Measurements from ENCODE around the gene GJB1.
"Not testable (repeated sequence)": the region's sequence is repeated elsewhere in the genome, so short reads cannot be mapped to it uniquely, and the experiment has no call there.

GJB1 gene

DNA sequence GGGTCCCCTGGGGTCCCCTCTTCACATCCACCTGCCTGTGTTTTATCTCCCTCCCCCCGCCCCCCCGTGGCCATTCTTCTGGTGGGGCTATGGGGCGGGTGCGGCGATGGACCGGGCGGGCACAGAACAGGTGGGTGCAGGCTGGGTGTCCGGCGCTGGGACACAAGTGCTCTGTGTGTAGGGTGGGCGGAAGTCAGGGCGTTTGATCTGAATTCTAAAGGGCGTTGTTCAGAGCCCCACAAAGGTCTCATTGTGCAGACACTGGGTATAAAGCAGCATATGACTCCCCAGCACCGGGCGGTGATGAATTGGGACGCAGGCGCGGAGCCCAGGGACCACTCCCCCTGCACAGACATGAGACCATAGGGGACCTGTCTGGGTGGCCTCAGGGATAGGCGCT is at the start of gene GJB1:
GJB1 (plus strand) TSS at position 296 of the 400 bp plus-strand sequence. CDS start 484 bp downstream, outside the sequence.
- no peak for DNase-seq (ENCODE audit: low read depth)
- no peak within 1 kb of the TSS for H3K4me3 ChIP-seq (ENCODE audit: low read depth, low read length)
- no peak for TF ChIP-seq CTCF (IDR thresholded peaks at IDR 0.05; ENCODE audit: control insufficient read depth, extremely low read depth, insufficient read depth)

DNA sequence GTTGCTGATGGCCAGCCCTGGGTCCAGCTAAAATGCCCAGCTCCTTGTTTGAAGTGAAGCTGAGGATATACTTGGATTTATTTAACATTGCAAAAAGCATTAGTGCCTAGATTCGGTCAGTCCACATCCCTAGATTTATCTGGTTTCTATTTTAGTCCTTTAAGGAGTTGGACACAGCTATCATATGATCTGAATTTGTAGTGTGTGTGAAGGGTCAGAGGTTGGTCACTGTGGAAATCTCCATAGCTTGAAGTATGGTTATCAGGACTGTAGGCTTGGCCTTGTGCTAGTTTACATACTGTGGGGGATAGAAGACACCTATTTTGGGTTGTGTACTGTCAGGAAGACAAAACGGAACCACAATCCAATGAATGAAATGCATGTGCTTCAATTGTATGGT is 49.6 kb upstream of the GJB1 start:
- no peak overlapping the region for H3K4me3 ChIP-seq (ENCODE audit: low read depth, low read length)
- DNase-seq (ENCODE audit: low read depth): no peak
- no peak for TF ChIP-seq CTCF (IDR thresholded peaks at IDR 0.05; ENCODE audit: control insufficient read depth, extremely low read depth, insufficient read depth)

DNA sequence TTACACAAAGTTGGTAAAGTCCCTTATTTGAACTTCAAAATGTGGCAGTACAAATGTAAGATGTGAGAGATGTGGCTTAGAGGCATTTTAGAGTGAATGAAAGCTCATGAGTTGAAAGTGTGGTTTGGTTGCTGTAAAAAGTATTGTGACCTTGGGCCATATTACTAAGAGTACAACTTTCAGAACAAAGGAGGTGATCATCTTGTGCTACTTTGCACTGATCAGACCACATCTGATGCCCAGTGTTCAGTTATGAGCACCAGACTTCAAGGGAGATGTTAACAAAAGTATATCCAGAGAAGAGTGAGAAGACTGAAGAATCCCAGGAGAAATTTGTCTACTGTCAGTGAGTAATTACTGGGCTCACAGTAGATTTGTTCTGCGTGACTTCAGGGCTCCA is 48.2 kb upstream of the GJB1 start:
- no peak overlapping the region for H3K4me3 ChIP-seq (ENCODE audit: low read depth, low read length)
- DNase-seq (ENCODE audit: low read depth): no peak
- TF ChIP-seq CTCF (IDR thresholded peaks at IDR 0.05; ENCODE audit: control insufficient read depth, extremely low read depth, insufficient read depth): no peak

- no peak for DNase-seq (ENCODE audit: low read depth)
- H3K4me3 ChIP-seq (ENCODE audit: low read depth, low read length): no peak overlapping the region
- no peak for TF ChIP-seq CTCF (IDR thresholded peaks at IDR 0.05; ENCODE audit: control insufficient read depth, extremely low read depth, insufficient read depth)
Observed at GRCh38 chrX:71175531-71175930, 47.5 kb upstream of the GJB1 start.

DNA sequence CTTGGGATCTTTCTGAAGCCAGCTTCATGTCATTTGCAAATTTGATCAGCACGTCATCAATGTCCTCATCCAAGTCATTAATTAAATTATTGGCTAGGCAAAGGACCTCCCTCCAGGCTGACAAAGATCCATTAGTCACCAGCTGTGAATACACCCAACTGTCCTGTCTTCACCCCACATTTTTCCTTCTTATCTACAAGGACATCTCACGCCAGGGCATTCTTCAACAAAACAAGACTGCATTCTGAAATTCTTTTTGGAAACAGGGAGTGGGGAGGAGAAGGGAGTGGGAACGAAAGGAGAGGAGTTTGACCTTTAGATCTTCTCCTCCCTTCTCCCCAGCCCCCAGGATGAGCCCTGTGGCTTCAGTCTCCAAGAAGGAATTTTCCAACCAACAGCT is 45.7 kb upstream of the GJB1 start:
- no peak for DNase-seq (ENCODE audit: low read depth)
- no peak for TF ChIP-seq CTCF (IDR thresholded peaks at IDR 0.05; ENCODE audit: control insufficient read depth, extremely low read depth, insufficient read depth)
- no peak overlapping the region for H3K4me3 ChIP-seq (ENCODE audit: low read depth, low read length)

DNA sequence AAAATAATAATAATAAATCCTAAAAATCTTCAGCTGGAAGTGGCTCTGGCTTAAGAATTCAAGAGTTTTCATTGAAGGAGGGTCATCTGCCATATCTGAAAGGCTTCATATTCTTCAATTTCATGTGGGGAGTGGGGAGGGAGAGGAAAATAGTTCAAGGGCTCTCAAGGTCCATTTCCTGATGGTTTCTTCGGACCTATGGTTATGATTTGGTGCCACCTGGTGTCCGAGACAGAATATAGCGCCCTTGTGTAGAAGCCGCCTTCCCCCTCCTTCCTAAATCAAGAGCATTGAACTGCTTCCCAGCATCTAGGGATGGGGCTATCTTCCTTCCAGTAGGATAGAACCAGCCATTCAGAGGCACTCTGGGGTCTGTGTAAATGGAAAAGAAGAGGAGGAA is 44.1 kb upstream of the GJB1 start:
- TF ChIP-seq CTCF (IDR thresholded peaks at IDR 0.05; ENCODE audit: control insufficient read depth, extremely low read depth, insufficient read depth): peak; percentile 60
- H3K4me3 ChIP-seq (ENCODE audit: low read depth, low read length): no peak overlapping the region
- no peak for DNase-seq (ENCODE audit: low read depth)

GRCh38 chrX:71180579-71181265 is 42.3 kb upstream of the GJB1 start:
- DNase-seq (ENCODE audit: low read depth); H3K4me3 ChIP-seq (ENCODE audit: low read depth, low read length): not testable (repeated sequence)

Data from LNCaP clone FGC (cell line).